A673 (cell line): Measurements from ENCODE around the gene PIK3R6. TPM values are rescaled to one million over a fixed set of nuclear protein-coding genes. Genes with fewer than 3 reads are reported as not detected.

Source experiments
- BruUV-seq: library from RNA; stranded (reverse); fragments of 400-500 nt; replicated peaks from 2 replicates; lab custom pipeline; 2021; lab: Mats Ljungman, UMichigan
- CTCF ChIA-PET: fragments of 300-600 bp; sonication (Branson Sonifier 250); formaldehyde crosslinking; loops from one replicate; lab custom pipeline; 2022; ENCODE audit warnings: antibody characterized with exemption; lab: Charles Lee
- POLR2A ChIA-PET: fragments of 300-600 bp; sonication (Branson Sonifier 250); formaldehyde crosslinking; loops from one replicate; lab custom pipeline; 2022; ENCODE audit warnings: antibody characterized with exemption; ENCODE audit not compliant: low non-redundant PET; lab: Charles Lee
- DNase-seq: peaks from one replicate; pipeline ENCODE4 v3.0.0-alpha.2; 2015; ENCODE audit warnings: low spot score
- H3K27ac ChIP-seq: fragments of 200-600 bp; sonication (generic); 2 replicates; pipeline ENCODE4 v1.5.1; 2016; ENCODE audit warnings: mixed run types, low read depth, mild to moderate bottlenecking, mixed read lengths, antibody characterized with exemption, low read length; ENCODE audit not compliant: poor library complexity, severe bottlenecking
- H3K27me3 ChIP-seq: fragments of 200-600 bp; sonication (generic); replicated peaks from 2 replicates; pipeline ENCODE4 v1.6.1; 2017; ENCODE audit warnings: mixed run types, low read depth, mild to moderate bottlenecking, mixed read lengths, antibody characterized with exemption, low read length; ENCODE audit not compliant: insufficient read depth, poor library complexity
- H3K36me3 ChIP-seq: fragments of 200-600 bp; sonication (generic); 2 replicates; pipeline ENCODE4 v1.6.1; 2016; ENCODE audit warnings: mixed run types, mild to moderate bottlenecking, mixed read lengths, antibody characterized with exemption, low read length; ENCODE audit not compliant: insufficient read depth, poor library complexity, severe bottlenecking
- H3K4me1 ChIP-seq: fragments of 200-600 bp; sonication (generic); 2 replicates; pipeline ENCODE4 v1.6.1; 2017; ENCODE audit warnings: mixed run types, mild to moderate bottlenecking, mixed read lengths, antibody characterized with exemption, low read length; ENCODE audit not compliant: insufficient read depth, poor library complexity, severe bottlenecking
- H3K4me3 ChIP-seq: fragments of 200-600 bp; sonication (generic); 2 replicates; pipeline ENCODE4 v1.5.1; 2016; ENCODE audit warnings: low read depth, mixed run types, mild to moderate bottlenecking, mixed read lengths, low read length; ENCODE audit not compliant: poor library complexity, severe bottlenecking
- H3K9me3 ChIP-seq: fragments of 200-600 bp; sonication (generic); 2 replicates; pipeline ENCODE4 v1.6.1; 2016; ENCODE audit warnings: mixed run types, low read depth, mild to moderate bottlenecking, mixed read lengths, antibody characterized with exemption, low read length; ENCODE audit not compliant: poor library complexity, severe bottlenecking
- CTCF ChIP-seq: fragments of 300-800, 200-600 bp; sonication (generic); conservative IDR thresholded peaks from 2 replicates; pipeline ENCODE4 v1.5.1; 2017; ENCODE audit warnings: low read depth, mild to moderate bottlenecking, antibody characterized with exemption, low read length, moderate library complexity, mixed read lengths
- EZH2 ChIP-seq: fragments of 200-600 bp; sonication (generic); IDR thresholded peaks from 2 replicates; pipeline ENCODE4 v1.6.1; 2017; ENCODE audit warnings: borderline replicate concordance, low read depth, mild to moderate bottlenecking, mixed read lengths, antibody characterized with exemption, low read length; ENCODE audit not compliant: poor library complexity, severe bottlenecking
- intact Hi-C: fragments of 100-400 bp; cut with micrococcal nuclease; formaldehyde crosslinking; loops from one replicate; pipeline ENCODE4 v1.10.0; 2022; ENCODE audit not compliant: unreplicated experiment
- total RNA-seq: library from RNA; stranded (reverse); gene quantifications from 2 replicates; pipeline ENCODE4 v1.2.3, GENCODE V29; 2021

Gene PIK3R6
- total RNA-seq, 1 experiment from 2014 or later = not detected

- intact Hi-C loops = no loop called here
- H3K9me3 ChIP-seq = no peaks in the 10 kb centered on the region
- ChIA-PET CTCF (no interaction called here), POLR2A (no interaction called here)
- no peak overlapping the region for H3K27ac ChIP-seq
- no peaks in the 10 kb centered on the region for H3K4me1 ChIP-seq
- TF ChIP-seq EZH2 = no peak
- TF ChIP-seq CTCF = no peak
- no peak for DNase-seq
- no TSS peak for BruUV-seq
- no peak overlapping the region for H3K4me3 ChIP-seq
- H3K36me3 ChIP-seq = no peaks in the 10 kb centered on the region
- H3K27me3 ChIP-seq = no peaks in the 10 kb centered on the region
Observed at GRCh38 chr17:8883353-8883752, 15.9 kb upstream of the PIK3R6 start.

GRCh38 chr17:8881606-8882005 is 14.1 kb upstream of the PIK3R6 start:
- ChIA-PET POLR2A (no interaction called here), CTCF (no interaction called here)
- no peaks in the 10 kb centered on the region for H3K36me3 ChIP-seq
- H3K9me3 ChIP-seq = no peaks in the 10 kb centered on the region
- H3K27ac ChIP-seq = no peak overlapping the region
- DNase-seq = no peak
- intact Hi-C loops = no loop called here
- no peak overlapping the region for H3K4me3 ChIP-seq
- no peaks in the 10 kb centered on the region for H3K27me3 ChIP-seq
- H3K4me1 ChIP-seq = no peaks in the 10 kb centered on the region
- no peak for TF ChIP-seq EZH2
- no peak for TF ChIP-seq CTCF
- no TSS peak for BruUV-seq

- no peaks in the 10 kb centered on the region for H3K27me3 ChIP-seq
- BruUV-seq = no TSS peak
- ChIA-PET POLR2A (no interaction called here), CTCF (interaction anchor here (0.6 kb wide), 1 partner anchor 470 kb away, joined by 3 read pairs; no protein-coding TSS in a partner anchor)
- intact Hi-C loops = no loop called here
- H3K4me3 ChIP-seq = no peak overlapping the region
- TF ChIP-seq CTCF (no peak), EZH2 (no peak)
- H3K27ac ChIP-seq = no peak overlapping the region
- no peaks in the 10 kb centered on the region for H3K4me1 ChIP-seq
- no peak for DNase-seq
- no peaks in the 10 kb centered on the region for H3K36me3 ChIP-seq
- H3K9me3 ChIP-seq = no peaks in the 10 kb centered on the region
Observed at GRCh38 chr17:8880466-8880865, 13.0 kb upstream of the PIK3R6 start.
